Measurements from ENCODE around the gene SV2B. TPM values are rescaled to one million over a fixed set of nuclear protein-coding genes. Genes with fewer than 3 reads are reported as not detected.

SV2B gene
- total RNA-seq, 4 donors from 2014 or later: 0.27 to 10.3 (median 2.2) TPM

- H3K27me3 ChIP-seq: no peaks in the 10 kb centered on the region
- in situ Hi-C loops (cut with MboI; ENCODE audit: low pct_ligation_motif_present in 1 of 4, low pct_unique_long_range_greater_than_20kb in 1 of 4, low sequenced_read_pairs in 3 of 4): no loop called here
- no peaks in the 10 kb centered on the region for H3K36me3 ChIP-seq
- 82% methylated on average over 7 of the region's 7 CpGs; no CpG with 5 or more reads in 1 of the 2 donors for WGBS, 2 donors (ENCODE audit: low coverage in 1 of 2)
- TF ChIP-seq EP300 (IDR thresholded peaks at IDR 0.05; ENCODE audit: low read depth): no peak
- no peak for TF ChIP-seq POLR2AphosphoS5 (IDR thresholded peaks at IDR 0.05)
- no peak for TF ChIP-seq POLR2A (IDR thresholded peaks at IDR 0.05)
- TF ChIP-seq, protein P1, sequence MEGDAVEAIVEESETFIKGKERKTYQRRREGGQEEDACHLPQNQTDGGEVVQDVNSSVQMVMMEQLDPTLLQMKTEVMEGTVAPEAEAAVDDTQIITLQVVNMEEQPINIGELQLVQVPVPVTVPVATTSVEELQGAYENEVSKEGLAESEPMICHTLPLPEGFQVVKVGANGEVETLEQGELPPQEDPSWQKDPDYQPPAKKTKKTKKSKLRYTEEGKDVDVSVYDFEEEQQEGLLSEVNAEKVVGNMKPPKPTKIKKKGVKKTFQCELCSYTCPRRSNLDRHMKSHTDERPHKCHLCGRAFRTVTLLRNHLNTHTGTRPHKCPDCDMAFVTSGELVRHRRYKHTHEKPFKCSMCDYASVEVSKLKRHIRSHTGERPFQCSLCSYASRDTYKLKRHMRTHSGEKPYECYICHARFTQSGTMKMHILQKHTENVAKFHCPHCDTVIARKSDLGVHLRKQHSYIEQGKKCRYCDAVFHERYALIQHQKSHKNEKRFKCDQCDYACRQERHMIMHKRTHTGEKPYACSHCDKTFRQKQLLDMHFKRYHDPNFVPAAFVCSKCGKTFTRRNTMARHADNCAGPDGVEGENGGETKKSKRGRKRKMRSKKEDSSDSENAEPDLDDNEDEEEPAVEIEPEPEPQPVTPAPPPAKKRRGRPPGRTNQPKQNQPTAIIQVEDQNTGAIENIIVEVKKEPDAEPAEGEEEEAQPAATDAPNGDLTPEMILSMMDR (IDR thresholded peaks at IDR 0.05): no peak
- DNase-seq: no peak
- intact Hi-C loops (cut with DNase I; ENCODE audit: low total_unique reads): no loop called here
- no peak overlapping the region for H3K27ac ChIP-seq
- H3K4me3 ChIP-seq: no peak overlapping the region
- H3K4me1 ChIP-seq: no peaks in the 10 kb centered on the region
- H3K9me3 ChIP-seq: no peaks in the 10 kb centered on the region
Observed at GRCh38 chr15:91199511-91199910, 99.5 kb downstream of the SV2B start.

DNA sequence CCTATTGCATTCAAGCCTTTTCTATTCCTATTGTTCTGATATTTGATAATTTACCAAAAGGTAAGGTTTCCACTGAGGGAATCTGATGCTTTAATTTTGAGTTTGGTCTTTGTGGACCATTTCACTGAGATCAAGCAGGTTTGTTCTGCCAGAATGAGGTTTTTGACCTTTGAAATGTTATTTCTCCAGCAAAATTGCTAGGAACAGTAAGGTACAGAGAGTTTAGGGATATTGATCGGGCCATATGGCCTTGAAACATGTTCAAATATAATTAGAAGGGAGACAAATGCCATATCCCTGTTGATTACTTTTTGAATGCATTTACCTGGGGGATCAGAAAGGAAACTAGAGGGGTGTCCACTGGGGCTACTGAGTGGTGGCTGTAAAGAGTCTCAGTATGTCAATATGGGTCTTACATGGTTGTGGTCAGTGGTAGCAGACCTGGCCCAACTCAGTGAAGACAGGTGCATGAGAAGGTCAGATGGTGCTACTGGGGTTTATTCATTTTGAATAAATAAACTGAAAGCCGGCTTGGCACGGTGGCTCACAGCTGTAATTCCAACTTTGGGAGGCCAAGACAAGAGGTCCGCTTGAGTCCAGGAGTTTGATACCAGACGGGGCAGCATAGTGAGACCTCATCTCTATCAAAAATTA, 100.2 kb downstream of the SV2B start:
- Histone ChIP-seq H3K4me3 (no peak overlapping the region), H3K4me1 (no peaks in the 10 kb centered on the region), H3K9me3 (no peaks in the 10 kb centered on the region), H3K36me3 (no peaks in the 10 kb centered on the region), H3K27me3 (no peaks in the 10 kb centered on the region), H3K27ac (no peak overlapping the region)
- 81 to 88% methylated on average over 1 to 5 of the region's 5 CpGs for WGBS, 2 donors (ENCODE audit: low coverage in 1 of 2)
- TF ChIP-seq EP300 (IDR thresholded peaks at IDR 0.05; ENCODE audit: low read depth): no peak
- TF ChIP-seq, protein P1 (IDR thresholded peaks at IDR 0.05): no peak
- in situ Hi-C loops (cut with MboI; ENCODE audit: low pct_ligation_motif_present in 1 of 4, low pct_unique_long_range_greater_than_20kb in 1 of 4, low sequenced_read_pairs in 3 of 4): no loop called here
- intact Hi-C loops (cut with DNase I; ENCODE audit: low total_unique reads): no loop called here
- DNase-seq: no peak

- Histone ChIP-seq H3K27me3 (no peaks in the 10 kb centered on the region), H3K27ac (no peak overlapping the region), H3K4me3 (no peak overlapping the region), H3K36me3 (no peaks in the 10 kb centered on the region), H3K9me3 (no peaks in the 10 kb centered on the region), H3K4me1 (no peaks in the 10 kb centered on the region)
- TF ChIP-seq POLR2A (IDR thresholded peaks at IDR 0.05) (no peak), EP300 (IDR thresholded peaks at IDR 0.05; ENCODE audit: low read depth) (no peak), POLR2AphosphoS5 (IDR thresholded peaks at IDR 0.05) (no peak)
- TF ChIP-seq, protein P1 (IDR thresholded peaks at IDR 0.05): no peak
- in situ Hi-C loops (cut with MboI; ENCODE audit: low pct_ligation_motif_present in 1 of 4, low pct_unique_long_range_greater_than_20kb in 1 of 4, low sequenced_read_pairs in 3 of 4) (no loop called here), intact Hi-C loops (cut with DNase I; ENCODE audit: low total_unique reads) (no loop called here)
- no peak for DNase-seq
Observed at GRCh38 chr15:91202510-91203102, 102.5 kb downstream of the SV2B start.

- no peak overlapping the region for H3K27ac ChIP-seq
- TF ChIP-seq, protein P1 (IDR thresholded peaks at IDR 0.05): no peak
- TF ChIP-seq EP300 (IDR thresholded peaks at IDR 0.05; ENCODE audit: low read depth) (no peak), POLR2A (IDR thresholded peaks at IDR 0.05) (no peak), POLR2AphosphoS5 (IDR thresholded peaks at IDR 0.05) (no peak)
- in situ Hi-C loops (cut with MboI; ENCODE audit: low pct_ligation_motif_present in 1 of 4, low pct_unique_long_range_greater_than_20kb in 1 of 4, low sequenced_read_pairs in 3 of 4): no loop called here
- no peak for DNase-seq
- no peaks in the 10 kb centered on the region for H3K36me3 ChIP-seq
- no peak overlapping the region for H3K4me3 ChIP-seq
- 67 to 74% methylated on average over 5 to 7 of the region's 7 CpGs for WGBS, 2 donors (ENCODE audit: low coverage in 1 of 2)
- no peaks in the 10 kb centered on the region for H3K27me3 ChIP-seq
- intact Hi-C loops (cut with DNase I; ENCODE audit: low total_unique reads): no loop called here
- no peaks in the 10 kb centered on the region for H3K4me1 ChIP-seq
- H3K9me3 ChIP-seq: no peaks in the 10 kb centered on the region
Observed at GRCh38 chr15:91203619-91204203, 103.7 kb downstream of the SV2B start.

Measured in transverse colon (tissue), 4 donors.